Common myeloid progenitor, CD34-positive (primary cell): ENCODE results near the gene CACNA1B.
"Not testable (repeated sequence)": the region's sequence is repeated elsewhere in the genome, so short reads cannot be mapped to it uniquely, and the experiment has no call there.

Experiments
- CTCF ChIA-PET: fragments of 350-600 bp; sonication (Branson Sonifier 250); formaldehyde crosslinking; loops from one replicate; lab custom pipeline; 2021; ENCODE audit warnings: antibody characterized with exemption; lab: Charles Lee
- POLR2A ChIA-PET: fragments of 350-600 bp; sonication (Branson Sonifier 250); formaldehyde crosslinking; loops from one replicate; lab custom pipeline; 2021; ENCODE audit warnings: antibody characterized with exemption; lab: Charles Lee
- DNase-seq, 3 donors: peaks; one replicate each; pipeline versions ENCODE4 v3.0.0 to v3.0.0-alpha.2; 2013
- H3K27ac ChIP-seq, 2 experiments: 1 replicate in 1 of 2; 2 replicates in 1 of 2; pipeline ENCODE4 v1.7.0; 2013; ENCODE audit warnings: inconsistent platforms in 2 of 2, low read length in 2 of 2, mild to moderate bottlenecking in 2 of 2, low read depth in 1 of 2, moderate library complexity in 1 of 2; ENCODE audit not compliant: severe bottlenecking in 2 of 2, insufficient read depth in 1 of 2, poor library complexity in 1 of 2
- H3K27me3 ChIP-seq, 5 experiments: replicated peaks in 2 of 5; 1 replicate in 3 of 5; 2 replicates in 2 of 5; pipeline versions ENCODE4 v1.6.1 to v1.7.0; 2013; ENCODE audit warnings: low read length in 4 of 5, mild to moderate bottlenecking in 2 of 5, moderate library complexity in 2 of 5, inconsistent platforms in 1 of 5; ENCODE audit not compliant: insufficient read depth in 5 of 5, control insufficient read depth in 4 of 5
- H3K36me3 ChIP-seq, 4 experiments: 1 replicate in 2 of 4; 2 replicates in 2 of 4; pipeline versions ENCODE4 v1.6.1 to v1.7.0; 2013; ENCODE audit warnings: low read length in 3 of 4, control low read depth in 1 of 4, mild to moderate bottlenecking in 1 of 4; ENCODE audit not compliant: control insufficient read depth in 4 of 4, insufficient read depth in 4 of 4
- H3K4me1 ChIP-seq, 4 experiments: 1 replicate in 3 of 4; 2 replicates in 1 of 4; pipeline versions ENCODE4 v1.6.1 to v1.7.1; 2013; ENCODE audit warnings: low read length in 3 of 4, mild to moderate bottlenecking in 3 of 4, control low read depth in 1 of 4, inconsistent platforms in 1 of 4, moderate library complexity in 1 of 4; ENCODE audit not compliant: control insufficient read depth in 4 of 4, insufficient read depth in 4 of 4; ENCODE audit errors: control extremely low read depth in 1 of 4
- H3K4me3 ChIP-seq, 7 experiments: 1 replicate in 4 of 7; 2 replicates in 3 of 7; pipeline versions ENCODE4 v1.5.1 to v1.7.0; 2013; ENCODE audit warnings: mild to moderate bottlenecking in 7 of 7, low read length in 6 of 7, moderate library complexity in 6 of 7, inconsistent platforms in 2 of 7, low read depth in 2 of 7, control low read depth in 1 of 7; ENCODE audit not compliant: insufficient read depth in 4 of 7, control insufficient read depth in 1 of 7; ENCODE audit errors: extremely low read depth in 1 of 7
- H3K9me3 ChIP-seq, 5 experiments: 1 replicate in 4 of 5; 2 replicates in 1 of 5; pipeline versions ENCODE4 v1.6.1 to v1.7.1; 2013; ENCODE audit warnings: low read length in 4 of 5, mild to moderate bottlenecking in 2 of 5, inconsistent platforms in 1 of 5, low read depth in 1 of 5, moderate library complexity in 1 of 5; ENCODE audit not compliant: control insufficient read depth in 4 of 5, insufficient read depth in 2 of 5; ENCODE audit errors: control extremely low read depth in 1 of 5
- WGBS: methylation state at CpG from one replicate; pipeline ENCODE4 v1.1.5; 2013; ENCODE audit not compliant: insufficient coverage; 5-methylcytosine and 5-hydroxymethylcytosine counted together

Gene CACNA1B

GRCh38 chr9:138120511-138121437 is 243.2 kb downstream of the CACNA1B start:
- POLR2A ChIA-PET: no interaction called here
- Histone ChIP-seq H3K36me3 (no peaks in the 10 kb centered on the region), H3K4me3 (no peak overlapping the region), H3K9me3 (no peaks in the 10 kb centered on the region), H3K27ac (no peak overlapping the region), H3K27me3 (peaks cover 0 to 8% (median 0%) of the 10 kb centered on the region in 5 experiments), H3K4me1 (no peaks in the 10 kb centered on the region)
- CTCF ChIA-PET: no interaction called here
- WGBS: 93% methylated on average over 27 of the region's 36 CpGs
- no peak for DNase-seq

- H3K27ac ChIP-seq: no peak overlapping the region
- H3K4me3 ChIP-seq: no peak overlapping the region
- DNase-seq: no peak
- H3K27me3 ChIP-seq: peaks cover 0 to 8% (median 0%) of the 10 kb centered on the region in 5 experiments
- ChIA-PET CTCF (no interaction called here), POLR2A (no interaction called here)
- no peaks in the 10 kb centered on the region for H3K36me3 ChIP-seq
- H3K9me3 ChIP-seq: peaks cover 0 to 2% (median 0%) of the 10 kb centered on the region in 5 experiments
- H3K4me1 ChIP-seq: no peaks in the 10 kb centered on the region
- 94% methylated on average over 22 of the region's 32 CpGs for WGBS
These were observed 244.0 kb downstream of the CACNA1B start for GRCh38 chr9:138121438-138122050.

- Histone ChIP-seq H3K27me3 (peaks cover 0 to 8% (median 0%) of the 10 kb centered on the region in 5 experiments), H3K36me3 (no peaks in the 10 kb centered on the region), H3K27ac (no peak overlapping the region), H3K4me3 (no peak overlapping the region), H3K9me3 (peaks cover 0 to 2% (median 0%) of the 10 kb centered on the region in 5 experiments), H3K4me1 (no peaks in the 10 kb centered on the region)
- WGBS: 93% methylated on average over 13 of the region's 17 CpGs
- POLR2A ChIA-PET: no interaction called here
- CTCF ChIA-PET: no interaction called here
- DNase-seq: no peak
These were observed 244.6 kb downstream of the CACNA1B start for GRCh38 chr9:138122201-138122600.

- H3K4me3 ChIP-seq: no peak overlapping the region
- CTCF ChIA-PET: no interaction called here
- H3K4me1 ChIP-seq: no peaks in the 10 kb centered on the region
- H3K9me3 ChIP-seq: peaks cover 0 to 2% (median 0%) of the 10 kb centered on the region in 5 experiments
- H3K27me3 ChIP-seq: peaks cover 0 to 4% (median 0%) of the 10 kb centered on the region in 5 experiments
- no peak overlapping the region for H3K27ac ChIP-seq
- WGBS: 76% methylated on average over 12 of the region's 13 CpGs
- DNase-seq: no peak
- POLR2A ChIA-PET: no interaction called here
- H3K36me3 ChIP-seq: no peaks in the 10 kb centered on the region
These were observed 245.1 kb downstream of the CACNA1B start for GRCh38 chr9:138122676-138123075.

GRCh38 chr9:138123086-138123485 is 245.5 kb downstream of the CACNA1B start:
- H3K36me3 ChIP-seq: no peaks in the 10 kb centered on the region
- H3K9me3 ChIP-seq: peaks cover 0 to 2% (median 0%) of the 10 kb centered on the region in 5 experiments
- WGBS: 91% methylated on average over 7 of the region's 7 CpGs
- H3K4me1 ChIP-seq: no peaks in the 10 kb centered on the region
- H3K27ac ChIP-seq: no peak overlapping the region
- DNase-seq: no peak
- POLR2A ChIA-PET: no interaction called here
- H3K27me3 ChIP-seq: peaks cover 0 to 3% (median 0%) of the 10 kb centered on the region in 5 experiments
- no peak overlapping the region for H3K4me3 ChIP-seq
- CTCF ChIA-PET: no interaction called here

- H3K27me3 ChIP-seq, POLR2A ChIA-PET, H3K36me3 ChIP-seq, H3K9me3 ChIP-seq, H3K4me3 ChIP-seq, H3K27ac ChIP-seq, H3K4me1 ChIP-seq, CTCF ChIA-PET: not testable (repeated sequence)
- DNase-seq: peak in 1 of 3 donors; percentile 4
- WGBS: 76% methylated on average over 2 of the region's 42 CpGs
These were observed 248.7 kb downstream of the CACNA1B start for GRCh38 chr9:138126090-138126857.
